Mesenteric fat pad (tissue), 1 donor: ENCODE data around the gene ETFA. TPM values are rescaled to one million over a fixed set of nuclear protein-coding genes. Genes with fewer than 3 reads are reported as not detected.

Experiments used
- DNase-seq: peaks from one replicate; pipeline ENCODE4 v3.0.0-alpha.2; 2020; ENCODE audit warnings: low spot score
- total RNA-seq: library from RNA; stranded (reverse); fragmentation: NEBNext Ultra II Directional; extraction: Animal tissue kit (Norgen Biotek cat#: 25700); gene quantifications from one replicate; pipeline ENCODE4 v1.2.1, GENCODE V29; 2021
- donor health status: DM: yes; HTN: yes; CAD: no.

ETFA gene
- total RNA-seq, 1 donor from 2014 or later = 192 TPM

DNA sequence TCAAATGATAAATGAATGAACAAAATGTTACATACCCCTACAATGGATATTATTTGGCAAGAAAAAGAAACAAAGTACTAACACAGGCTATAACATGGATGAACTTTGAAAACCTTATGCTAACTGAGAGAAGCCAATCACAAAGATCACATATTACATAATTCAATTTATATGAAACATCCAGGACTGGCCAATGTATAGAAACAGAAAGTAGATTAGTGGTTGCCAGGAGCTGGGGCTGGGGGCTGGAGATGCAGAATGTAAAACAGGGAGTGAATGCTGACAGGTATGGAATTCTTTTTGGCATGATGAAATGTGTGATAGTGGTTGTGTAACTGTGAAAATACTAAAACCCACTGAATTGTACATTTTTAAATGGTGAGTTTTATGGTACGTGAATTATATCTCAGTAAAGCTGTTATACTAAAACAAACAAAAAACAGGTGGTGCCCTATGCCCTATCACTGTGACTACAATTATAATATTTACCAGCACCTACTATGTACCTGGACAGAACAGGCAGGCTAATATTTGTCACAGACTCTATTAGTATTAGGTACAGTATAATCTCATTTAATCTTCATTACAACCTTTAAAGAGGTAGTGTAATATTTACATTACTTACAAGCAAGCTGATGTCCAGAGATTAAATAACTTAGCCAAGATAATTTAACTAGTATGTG, 90.0 kb downstream of the ETFA start:
- no peak for DNase-seq

DNA sequence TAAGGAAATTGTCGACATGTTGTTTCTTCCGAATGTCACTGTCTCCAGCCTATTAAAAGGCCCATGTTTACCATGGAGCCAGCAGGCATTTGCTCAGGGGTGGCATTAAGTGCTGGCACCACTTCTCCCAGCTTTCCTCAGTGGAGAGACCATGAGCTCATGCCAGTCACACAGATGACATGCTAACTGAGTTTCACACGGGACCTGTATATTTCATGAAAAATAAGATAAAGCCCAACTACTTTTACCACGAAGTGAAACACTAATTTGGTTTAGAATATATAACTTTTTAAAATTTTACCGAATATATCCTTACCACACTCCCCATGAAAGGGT, 93.4 kb downstream of the ETFA start:
- DNase-seq = no peak

DNA sequence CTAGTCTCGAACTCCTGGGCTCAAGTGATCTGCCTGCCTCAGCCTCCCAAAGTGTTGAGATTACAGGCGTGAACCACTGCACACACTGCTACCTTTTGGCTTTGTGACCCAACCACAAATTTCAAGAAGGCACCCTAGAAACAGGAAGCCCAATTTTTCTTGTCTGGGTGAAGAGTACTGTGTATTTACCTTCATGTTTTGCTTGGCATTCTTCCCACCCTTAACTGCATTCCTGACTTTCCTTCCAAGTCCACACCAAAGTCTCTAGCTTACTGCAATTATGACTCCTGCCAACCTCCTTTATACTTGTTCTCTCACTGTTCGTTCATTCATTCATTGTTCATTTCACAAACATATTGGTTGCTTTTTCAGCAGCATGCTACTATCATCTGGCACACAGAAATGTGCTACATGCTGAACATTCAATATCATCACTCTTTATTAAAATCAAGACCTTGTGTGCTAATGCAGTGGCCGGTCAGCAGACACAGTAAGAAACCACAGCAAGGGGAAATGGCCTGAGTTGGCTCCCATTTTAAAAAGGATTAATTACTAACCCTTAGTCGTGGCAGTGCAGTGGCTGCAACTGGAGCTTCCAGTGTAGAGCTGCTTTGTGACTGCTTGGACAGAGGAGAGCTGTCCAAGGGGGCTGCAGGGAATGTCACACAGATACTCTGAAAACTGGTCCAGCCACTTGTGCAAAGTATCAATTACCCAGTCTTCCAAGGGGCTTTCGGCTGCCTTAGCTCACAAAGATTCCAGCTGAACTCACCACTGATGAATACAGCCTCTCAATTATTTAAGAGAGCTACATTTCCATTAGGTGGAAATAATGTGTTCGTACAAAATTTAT, 94.0 kb downstream of the ETFA start:
- no peak for DNase-seq

DNA sequence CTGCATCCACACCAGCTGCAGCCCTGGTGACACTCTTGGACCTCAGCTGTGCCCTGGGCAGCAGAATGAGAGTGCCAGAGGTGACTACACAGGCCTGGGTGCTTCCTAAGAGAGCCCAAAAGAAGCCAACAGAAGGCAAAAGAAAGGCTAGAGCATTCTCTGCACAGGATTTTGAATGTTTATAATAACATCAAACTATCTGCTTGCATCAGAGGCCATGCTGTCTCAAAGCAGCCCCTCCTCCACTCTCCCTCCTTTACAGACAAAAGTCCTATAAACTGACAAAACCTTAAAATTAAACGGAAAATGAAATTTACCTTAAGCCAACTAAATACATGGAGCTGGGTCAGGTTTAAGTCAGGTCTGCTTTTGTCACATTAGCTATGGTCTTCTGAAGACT, 95.6 kb downstream of the ETFA start:
- no peak for DNase-seq

DNA sequence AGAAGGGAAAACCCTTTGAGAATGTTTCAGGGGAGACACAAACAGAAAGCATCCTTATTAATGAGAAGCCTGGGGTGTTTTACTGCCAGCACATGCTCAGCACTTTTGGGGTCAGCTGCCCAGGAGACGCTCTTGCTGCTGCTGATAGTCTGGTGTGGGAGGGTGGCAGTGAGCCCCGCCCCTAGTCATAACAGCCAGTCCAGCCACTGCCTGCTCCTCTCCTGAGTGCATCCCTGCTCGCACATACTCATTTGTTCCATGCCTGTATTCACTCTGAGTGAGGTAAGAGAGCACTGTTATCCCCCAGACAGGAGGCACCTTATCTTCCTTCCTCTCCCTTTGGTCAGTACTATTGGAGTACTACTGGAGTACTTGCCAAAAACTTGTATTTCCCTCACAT, 101.3 kb downstream of the ETFA start:
- DNase-seq = no peak

DNA sequence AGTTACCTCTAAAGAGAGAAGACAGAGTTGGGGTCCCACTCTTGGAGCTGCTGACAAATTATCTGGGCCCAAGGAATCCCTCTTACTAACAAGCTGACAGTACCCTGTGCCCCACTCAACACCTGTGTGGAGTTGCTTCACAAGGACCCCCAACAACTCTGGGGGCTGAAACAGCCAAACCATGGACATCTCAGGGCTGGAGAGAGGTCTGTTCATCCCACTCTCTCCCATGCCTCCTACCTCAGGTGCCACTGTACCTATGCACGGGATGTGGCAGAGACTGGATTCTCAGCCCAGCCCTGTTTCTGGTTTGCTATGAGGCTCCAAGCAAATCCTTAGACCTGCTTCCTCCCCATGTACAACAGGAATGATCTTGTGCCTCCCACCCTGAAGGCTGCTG, 101.7 kb downstream of the ETFA start:
- no peak for DNase-seq

DNA sequence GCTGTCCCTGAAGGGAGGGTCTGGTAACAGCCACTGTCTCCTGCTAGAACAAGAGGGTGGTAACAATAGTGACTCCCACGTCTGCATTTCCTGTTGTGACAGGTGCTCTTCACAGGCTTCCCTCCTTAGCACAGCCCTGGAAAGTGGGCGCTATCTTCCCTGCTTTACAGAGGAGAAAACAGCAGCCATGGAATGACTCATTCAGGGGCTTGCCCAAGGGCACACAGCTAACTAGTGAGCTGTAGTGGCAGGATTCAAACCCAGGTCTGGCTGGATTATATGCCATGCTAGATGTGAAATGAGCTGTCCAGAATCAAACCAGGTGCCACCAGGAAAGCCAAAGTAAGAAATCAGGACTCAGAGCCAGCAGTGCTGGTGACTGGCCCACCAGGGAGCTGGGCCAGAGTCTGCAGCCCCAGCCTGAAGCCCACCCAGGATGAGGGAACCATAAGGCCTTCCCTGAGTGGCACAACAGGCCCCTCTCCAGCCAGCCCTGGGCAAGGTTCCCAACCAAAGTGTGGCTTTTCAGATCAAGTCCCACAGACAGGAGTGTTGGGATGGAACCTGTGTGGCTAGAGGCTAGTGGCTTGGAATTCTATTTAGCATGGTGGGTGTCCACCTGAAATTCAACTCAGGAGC, 102.4 kb downstream of the ETFA start:
- DNase-seq = no peak

DNA sequence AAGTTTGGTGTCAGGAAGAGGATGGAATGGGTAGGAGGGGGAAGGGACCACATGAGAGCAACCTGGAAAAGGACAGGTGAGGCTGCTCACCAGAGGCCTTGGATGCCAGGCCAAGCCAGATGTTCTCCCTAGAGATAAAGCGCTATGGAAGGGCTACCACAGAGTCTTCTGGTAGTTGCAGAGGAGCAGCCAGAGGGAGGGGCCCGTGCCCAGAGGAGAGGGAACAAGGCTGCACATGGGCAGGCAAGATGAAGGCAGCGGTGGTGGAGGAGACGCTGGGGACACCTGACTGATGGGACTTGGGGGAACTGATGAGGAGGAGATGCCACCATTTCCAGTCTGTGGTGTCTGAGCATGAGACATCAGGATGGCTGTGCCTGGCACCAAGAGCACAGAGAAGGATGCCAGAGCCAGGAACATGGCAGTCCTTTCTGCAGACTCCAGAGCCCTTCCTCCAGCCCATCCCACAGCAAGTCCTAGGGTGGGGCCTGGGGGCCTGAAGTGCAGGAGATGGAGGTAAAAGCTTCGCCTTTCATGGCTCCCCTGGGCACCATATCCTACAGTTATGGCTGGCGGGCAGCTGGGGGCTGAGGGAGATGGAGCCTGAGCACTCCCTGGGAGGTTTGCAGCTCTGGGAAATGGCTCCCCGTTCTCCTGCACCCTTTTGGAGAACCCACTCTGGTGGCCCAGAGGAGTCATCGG, 103.0 kb downstream of the ETFA start:
- no peak for DNase-seq

DNA sequence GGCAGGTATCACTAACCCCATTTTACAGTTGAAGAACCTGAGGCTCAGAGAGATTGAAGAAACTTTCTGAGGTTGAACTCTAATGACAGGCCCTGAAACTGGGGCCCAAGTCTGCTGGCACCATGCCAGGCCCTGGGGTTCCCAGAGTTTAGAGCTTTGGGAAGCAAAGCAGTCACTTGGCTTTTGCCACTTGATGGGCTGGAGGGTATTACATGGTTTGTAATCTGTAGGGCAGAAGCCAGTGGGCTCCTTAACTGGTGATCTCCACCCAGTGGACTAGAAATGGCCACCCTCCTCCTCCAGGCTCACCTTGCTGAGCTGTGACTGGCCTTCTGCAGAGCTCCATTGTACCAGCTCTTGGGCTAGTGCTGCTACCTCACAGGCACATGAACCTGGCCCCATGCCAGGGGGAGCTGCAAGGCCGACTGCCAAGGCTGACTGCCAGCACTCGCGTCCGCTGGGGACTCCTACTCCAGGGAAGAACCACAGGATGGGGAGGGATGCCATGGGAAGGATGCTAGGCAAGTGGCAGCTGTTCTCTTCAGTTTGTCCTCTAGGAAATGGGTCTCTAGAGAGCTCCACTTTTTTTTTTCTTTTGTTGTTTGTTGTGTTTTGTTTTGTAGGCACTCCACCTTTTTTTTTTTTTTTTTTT, 104.8 kb downstream of the ETFA start:
- DNase-seq = peak; percentile 90

DNA sequence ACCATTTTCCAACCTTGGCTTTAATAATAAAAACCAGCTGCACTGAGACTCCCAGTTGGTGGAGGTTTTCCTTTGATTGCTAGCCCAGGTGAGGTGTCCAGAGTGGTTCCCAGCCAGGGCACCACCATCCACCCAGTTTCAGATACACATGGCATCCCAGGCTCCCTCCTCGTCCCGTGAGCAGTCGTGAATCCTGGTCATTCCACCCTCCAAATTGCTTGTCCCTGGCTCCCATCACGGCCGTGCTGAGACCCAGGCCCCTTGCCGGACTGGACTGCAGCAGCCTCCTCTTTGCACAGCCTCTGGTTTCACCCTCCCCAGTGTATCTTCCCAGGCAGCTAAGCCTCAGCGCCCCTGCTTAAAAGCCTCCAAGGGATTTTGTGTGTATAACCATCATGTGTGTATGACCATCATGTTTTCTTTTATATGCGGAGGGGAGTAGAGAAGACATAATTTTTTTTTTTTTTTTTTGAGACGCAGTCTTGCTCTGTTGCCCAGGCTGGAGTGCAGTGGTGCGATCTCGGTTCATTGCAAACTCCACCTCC, 106.3 kb downstream of the ETFA start:
- DNase-seq = peak; percentile 68

DNA sequence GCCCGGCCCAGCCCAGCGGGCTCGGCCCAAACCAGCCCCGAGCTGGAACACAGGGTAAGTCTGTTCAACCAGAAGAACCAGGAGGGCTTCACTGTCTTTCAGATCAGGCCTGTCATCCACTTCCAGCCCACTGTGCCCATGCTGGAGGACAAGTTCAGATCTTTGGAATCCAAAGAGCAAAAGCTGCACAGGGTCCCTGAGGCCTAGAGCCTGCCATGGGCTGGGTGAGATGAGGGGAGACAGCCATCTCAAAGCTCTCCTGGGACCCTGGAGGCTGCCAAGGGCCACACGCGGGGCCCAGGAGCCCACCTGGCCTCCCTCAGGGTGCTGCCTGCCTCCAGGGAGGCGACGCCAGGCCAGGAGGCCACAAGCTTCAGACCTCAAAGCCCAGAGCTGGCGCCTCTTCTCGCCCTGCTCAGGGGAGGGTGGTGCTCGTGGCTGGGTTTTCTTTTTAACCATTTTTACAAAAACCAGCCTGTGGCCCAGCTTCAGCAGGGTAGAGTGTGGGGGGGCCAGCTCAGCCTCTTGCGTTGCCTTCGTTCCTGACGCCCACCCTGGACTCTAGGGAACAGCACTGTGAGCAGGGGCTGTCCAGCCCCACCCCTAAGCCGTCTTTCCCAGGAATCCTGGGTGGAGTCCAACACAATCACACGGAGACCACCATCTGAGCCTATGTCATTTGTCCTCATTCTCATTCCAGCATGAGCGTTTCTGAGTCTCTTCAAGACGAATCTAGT, 107.0 kb downstream of the ETFA start:
- DNase-seq = peak; percentile 43

DNA sequence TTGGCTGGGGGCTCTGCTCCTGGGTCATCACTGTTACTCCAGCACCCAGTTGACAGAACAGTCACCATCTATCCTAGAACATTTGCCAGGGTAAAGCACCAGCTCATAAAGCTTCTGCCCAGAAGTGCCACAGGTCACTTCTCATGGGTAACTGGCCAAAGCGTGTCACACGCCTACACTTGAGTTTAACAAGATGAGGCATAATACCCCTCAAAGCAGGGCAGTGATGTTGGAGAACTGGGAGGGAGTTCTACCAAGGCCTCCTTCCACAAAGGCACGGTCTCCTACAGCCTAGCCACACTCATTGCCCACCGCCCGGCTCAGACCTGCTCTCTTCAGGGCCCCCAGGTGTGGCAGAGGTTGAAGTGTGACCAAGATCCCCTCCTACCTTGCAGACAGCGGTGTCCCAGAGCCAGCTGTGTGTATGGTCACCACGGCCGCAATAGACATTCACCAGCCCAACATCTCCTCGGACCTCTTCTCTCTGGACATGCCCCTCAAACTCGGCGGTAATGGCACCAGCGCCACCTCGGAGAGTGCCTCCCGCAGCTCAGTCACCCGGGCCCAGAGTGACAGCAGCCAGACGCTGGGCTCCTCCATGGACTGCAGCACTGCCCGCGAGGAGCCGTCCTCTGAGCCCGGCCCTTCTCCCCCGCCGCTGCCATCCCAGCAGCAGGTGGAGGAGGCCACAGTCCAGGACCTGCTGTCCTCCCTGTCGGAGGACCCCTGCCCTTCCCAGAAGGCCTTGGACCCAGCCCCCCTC, 107.7 kb downstream of the ETFA start:
- peak; percentile 84 for DNase-seq

DNA sequence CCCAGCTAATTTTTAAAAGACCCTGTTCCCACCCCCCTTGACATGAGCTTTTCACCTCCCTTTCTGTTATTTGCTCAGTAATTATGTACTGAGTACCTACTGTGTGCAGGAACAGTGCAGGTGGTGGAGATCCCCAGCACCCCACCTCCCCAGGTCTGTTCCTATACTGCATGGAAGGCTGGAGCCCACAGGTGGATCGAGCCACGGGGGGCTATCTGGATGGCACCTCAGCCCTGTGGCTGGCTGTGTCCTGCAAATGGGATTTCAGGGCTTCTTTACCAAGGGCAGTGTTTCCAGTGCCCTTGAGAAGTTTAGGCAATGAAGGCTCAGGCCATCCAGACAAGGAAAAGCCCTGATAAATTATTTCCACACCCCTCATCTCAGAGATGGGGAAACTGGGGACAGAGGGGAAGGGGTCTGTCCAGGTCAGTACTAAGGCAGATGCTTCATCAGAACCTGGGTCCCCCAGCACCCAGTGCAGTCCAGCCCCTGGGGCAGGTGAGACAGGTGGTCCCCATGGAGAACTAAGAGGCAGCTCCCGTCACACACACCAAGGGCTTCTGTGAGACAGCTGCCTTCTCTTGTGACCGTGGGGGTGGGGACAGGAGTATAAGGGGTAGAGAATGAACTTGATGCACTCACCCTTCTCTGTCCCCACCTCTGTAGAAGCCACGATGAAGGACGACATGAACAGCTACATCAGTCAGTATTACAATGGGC, 109.6 kb downstream of the ETFA start:
- DNase-seq = peak; percentile 71

DNA sequence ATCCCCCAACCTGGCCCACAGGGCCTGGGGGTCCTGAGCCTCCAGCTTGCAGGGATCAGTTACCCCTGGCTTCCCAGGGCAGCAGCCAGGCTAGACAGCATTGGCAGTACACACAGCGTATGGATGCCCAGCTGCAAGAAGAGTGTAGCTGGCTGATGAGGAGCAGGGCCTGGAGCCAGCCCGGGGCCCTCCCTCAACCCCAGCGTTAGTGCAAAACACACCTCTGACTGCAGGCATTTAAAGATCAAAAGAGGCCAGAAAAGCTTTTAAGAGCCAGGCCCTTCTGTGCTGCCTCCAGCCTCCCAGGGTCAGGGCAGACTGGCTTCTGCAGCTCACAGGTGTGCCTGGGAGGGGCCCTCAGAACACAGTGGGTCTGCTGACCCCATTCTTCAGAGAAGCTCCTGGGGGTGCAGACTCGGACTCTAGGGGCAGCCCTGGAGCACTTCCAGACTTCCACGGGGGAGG, 110.6 kb downstream of the ETFA start:
- peak; percentile 64 for DNase-seq

DNA sequence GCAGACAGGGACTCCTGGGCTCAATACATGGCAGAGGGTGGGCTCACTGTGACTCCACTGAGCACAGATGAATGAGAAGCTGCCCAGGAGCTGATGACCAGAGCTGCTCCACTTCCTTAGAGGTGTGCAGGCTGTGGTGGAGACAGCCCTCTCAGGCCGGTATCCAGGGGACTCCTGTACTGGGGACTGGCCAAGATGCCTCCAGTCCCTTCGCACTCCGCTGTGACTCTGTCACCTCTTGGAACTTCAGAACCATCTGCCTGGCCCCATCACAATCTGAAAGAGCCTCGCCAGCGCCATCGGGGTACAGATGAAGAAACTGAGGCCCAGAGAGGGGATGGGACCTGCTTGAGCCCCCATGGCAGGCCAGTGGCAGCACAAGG, 111.2 kb downstream of the ETFA start:
- DNase-seq = peak; percentile 82

DNA sequence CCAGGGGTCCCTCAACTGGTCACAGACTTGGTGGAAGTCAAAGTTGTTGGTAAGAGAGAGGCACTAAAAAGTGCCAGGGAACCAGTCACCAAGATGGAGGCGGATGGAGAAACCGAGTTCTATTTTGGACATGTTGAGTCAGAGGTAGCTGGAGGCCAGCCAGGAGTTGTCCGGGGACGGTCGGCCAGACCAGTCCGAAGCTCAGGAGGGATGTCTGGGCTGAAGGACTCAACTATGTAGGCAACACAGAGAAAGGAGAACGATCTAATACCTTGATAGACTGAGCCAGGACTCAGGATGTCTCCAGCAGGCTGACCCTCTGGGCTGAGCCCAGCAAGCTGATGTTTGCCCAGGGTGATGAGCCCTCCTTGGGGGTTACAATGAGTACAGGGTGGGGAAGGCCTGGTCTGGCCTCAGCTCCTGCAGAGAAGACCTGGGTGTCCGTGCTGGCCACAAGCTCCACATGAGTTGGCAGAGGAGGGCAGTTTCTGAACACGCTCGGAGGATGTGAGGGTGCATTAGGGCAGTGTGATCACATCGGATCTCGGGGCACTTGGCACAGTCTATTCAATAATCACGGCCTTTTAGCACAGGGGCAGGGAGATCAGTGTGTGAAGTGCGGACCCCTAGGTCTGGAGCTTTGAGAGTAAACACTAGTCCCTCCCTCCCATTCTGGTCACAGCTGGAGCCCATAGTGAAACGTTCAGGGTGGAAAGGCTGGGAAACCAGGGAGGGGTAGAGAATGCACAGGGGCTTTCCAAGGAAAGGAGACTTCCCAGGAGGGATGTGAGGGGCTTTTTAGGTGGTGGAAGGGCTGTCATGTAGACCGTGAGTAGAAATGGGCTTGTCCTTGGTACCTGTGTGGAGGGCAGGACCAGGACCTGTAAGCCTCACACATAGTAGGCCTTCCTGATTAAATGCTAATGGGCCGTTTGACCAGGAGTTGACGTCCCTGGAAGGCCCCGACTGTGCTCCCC, 111.9 kb downstream of the ETFA start:
- peak; percentile 91 for DNase-seq

DNA sequence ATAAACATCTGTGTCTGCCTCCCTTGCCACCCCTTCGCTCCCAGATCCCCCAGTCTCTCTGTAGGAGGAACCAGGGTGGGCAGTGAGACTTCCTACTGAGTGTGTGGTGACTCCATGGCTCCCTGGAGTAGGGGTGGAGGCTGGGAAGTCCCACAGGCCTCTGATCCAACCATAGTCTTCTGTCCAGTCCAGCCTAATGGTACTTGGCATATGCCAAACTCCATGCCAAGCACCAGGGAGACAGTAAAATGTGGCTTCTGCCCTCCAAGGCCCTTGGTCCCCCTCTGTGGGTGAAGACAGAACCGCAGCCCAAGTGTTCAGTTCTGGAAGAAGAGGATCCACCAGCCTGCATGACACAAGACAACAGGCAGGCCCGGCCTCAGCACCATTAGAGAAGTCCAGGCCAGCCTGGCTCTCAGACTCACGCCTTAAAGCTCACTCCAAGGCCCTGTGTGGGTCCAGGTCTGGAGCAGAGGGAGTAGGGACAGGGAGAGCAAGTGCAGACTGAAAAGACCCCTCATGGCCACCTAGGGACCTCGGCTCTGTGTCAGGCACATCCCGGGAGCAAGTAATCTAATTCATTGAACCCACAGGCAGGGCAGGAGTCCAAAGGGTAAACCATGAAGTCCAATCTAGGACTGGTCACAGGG, 112.7 kb downstream of the ETFA start:
- peak; percentile 77 for DNase-seq
